CD4-positive, alpha-beta T cell (primary cell): ENCODE measurements around the gene BCAR3. TPM values are rescaled to one million over a fixed set of nuclear protein-coding genes. Genes with fewer than 3 reads are reported as not detected.

ENCODE experiments used
- ATAC-seq: fragments of 200-7000 bp; cut with Tn5 transposase; one replicate; pipeline ENCODE4 v1.10.0; 2022; ENCODE audit warnings: mild to moderate bottlenecking; ENCODE audit not compliant: poor library complexity
- CTCF ChIA-PET: fragments of 350-600 bp; sonication (Branson Sonifier 250); formaldehyde crosslinking; loops from one replicate; lab custom pipeline; 2021; ENCODE audit warnings: antibody characterized with exemption, inconsistent platforms; lab: Charles Lee
- POLR2A ChIA-PET: fragments of 350-600 bp; sonication (Branson Sonifier 250); formaldehyde crosslinking; loops from one replicate; lab custom pipeline; 2021; ENCODE audit warnings: antibody characterized with exemption, inconsistent platforms; lab: Charles Lee
- DNase-seq, 14 experiments: peaks; one replicate each; pipeline ENCODE4 v3.0.0-alpha.2; 2013 to 2020; ENCODE audit warnings: mixed read lengths in 2 of 14
- H3K27ac ChIP-seq, 2 donors: one replicate each; pipeline versions ENCODE4 v1.5.1 to v1.7.0; 2013; ENCODE audit warnings: low read length in 2 of 2, low read depth in 1 of 2, mild to moderate bottlenecking in 1 of 2
- H3K27me3 ChIP-seq, 2 experiments: 1 replicate in 1 of 2; 2 replicates in 1 of 2; pipeline versions ENCODE4 v1.6.1 to v1.7.0; 2013; ENCODE audit warnings: low read length in 2 of 2, control low read depth in 1 of 2, mild to moderate bottlenecking in 1 of 2, moderate library complexity in 1 of 2; ENCODE audit not compliant: insufficient read depth in 2 of 2, control insufficient read depth in 1 of 2
- H3K36me3 ChIP-seq: one replicate; pipeline ENCODE4 v1.6.1; 2013; ENCODE audit warnings: low read length, control low read depth; ENCODE audit not compliant: insufficient read depth
- H3K4me1 ChIP-seq: one replicate; pipeline ENCODE4 v1.6.1; 2013; ENCODE audit warnings: low read length, control low read depth; ENCODE audit not compliant: insufficient read depth
- H3K4me3 ChIP-seq: one replicate; pipeline ENCODE4 v1.5.1; 2013; ENCODE audit warnings: mild to moderate bottlenecking, low read length, moderate library complexity
- H3K9me3 ChIP-seq, 2 experiments: 1 replicate in 1 of 2; 2 replicates in 1 of 2; pipeline versions ENCODE4 v1.6.1 to v1.7.0; 2013; ENCODE audit warnings: low read length in 2 of 2, mild to moderate bottlenecking in 2 of 2, control low read depth in 1 of 2, moderate library complexity in 1 of 2; ENCODE audit not compliant: control insufficient read depth in 1 of 2, insufficient read depth in 1 of 2
- H3K27ac Mint-ChIP-seq: one replicate; pipeline ENCODE4 v1.8.0; 2020; ENCODE audit warnings: mixed read lengths
- H3K27me3 Mint-ChIP-seq: one replicate; pipeline ENCODE4 v1.8.0; 2021; ENCODE audit warnings: mixed read lengths
- H3K36me3 Mint-ChIP-seq: one replicate; pipeline ENCODE4 v1.8.0; 2021; ENCODE audit warnings: low read depth, mixed read lengths
- H3K4me1 Mint-ChIP-seq: one replicate; pipeline ENCODE4 v1.8.0; 2021; ENCODE audit warnings: low read depth, mixed read lengths
- H3K4me3 Mint-ChIP-seq: one replicate; pipeline ENCODE4 v1.8.0; 2020; ENCODE audit warnings: mild to moderate bottlenecking, mixed read lengths
- H3K9me3 Mint-ChIP-seq: one replicate; pipeline ENCODE4 v1.8.0; 2020; ENCODE audit warnings: mixed read lengths
- intact Hi-C, 2 experiments: fragments of 100-400 bp; cut with DNase I in 1 of 2; cut with micrococcal nuclease in 1 of 2; formaldehyde crosslinking; loops; one replicate each; pipeline versions ENCODE4 v1.15.1 to v1.9.0; 2023 to 2025; cut with DNase I, micrococcal nuclease
- total RNA-seq, 174 experiments: library from RNA in 2 of 174; stranded (reverse) in 2 of 174; gene quantifications; one replicate each; pipeline ENCODE4 v1.2.3 and lab custom pipeline; 2021 to 2026
- TF ChIP-seq, protein P1 (sequence below): fragments of 200-600 bp; IDR thresholded peaks from one replicate; pipeline ENCODE4 v1.8.0; 2022; ENCODE audit warnings: antibody characterized with exemption, mild to moderate bottlenecking

The BCAR3 gene
- total RNA-seq, 2 experiments from 2014 or later, result 0.47 to 0.92 TPM

GRCh38 chr1:93620172-93620840 is 61.3 kb downstream of the BCAR3 start:
- intact Hi-C loops, result loop anchor here in 1 of 2 experiments (10.0 kb wide), 2 partner anchors 1184 to 1604 kb away; no protein-coding TSS in a partner anchor
- H3K27ac ChIP-seq, result no peak overlapping the region
- no peak overlapping the region for H3K4me3 Mint-ChIP-seq
- ATAC-seq (no peak), DNase-seq (no peak)
- H3K4me1 Mint-ChIP-seq, result peaks cover 7% of the 10 kb centered on the region
- H3K9me3 ChIP-seq, result no peaks in the 10 kb centered on the region
- H3K4me1 ChIP-seq, result peaks cover 6% of the 10 kb centered on the region
- no peak overlapping the region for H3K27ac Mint-ChIP-seq
- no peaks in the 10 kb centered on the region for H3K36me3 Mint-ChIP-seq
- no peaks in the 10 kb centered on the region for H3K27me3 ChIP-seq
- ChIA-PET CTCF (no interaction called here), POLR2A (interaction anchor here (1.4 kb wide), 1 partner anchor 9 kb away, joined by 3 read pairs; no protein-coding TSS in a partner anchor)
- no peaks in the 10 kb centered on the region for H3K9me3 Mint-ChIP-seq
- no peaks in the 10 kb centered on the region for H3K27me3 Mint-ChIP-seq
- no peak overlapping the region for H3K4me3 ChIP-seq
- TF ChIP-seq, protein P1, sequence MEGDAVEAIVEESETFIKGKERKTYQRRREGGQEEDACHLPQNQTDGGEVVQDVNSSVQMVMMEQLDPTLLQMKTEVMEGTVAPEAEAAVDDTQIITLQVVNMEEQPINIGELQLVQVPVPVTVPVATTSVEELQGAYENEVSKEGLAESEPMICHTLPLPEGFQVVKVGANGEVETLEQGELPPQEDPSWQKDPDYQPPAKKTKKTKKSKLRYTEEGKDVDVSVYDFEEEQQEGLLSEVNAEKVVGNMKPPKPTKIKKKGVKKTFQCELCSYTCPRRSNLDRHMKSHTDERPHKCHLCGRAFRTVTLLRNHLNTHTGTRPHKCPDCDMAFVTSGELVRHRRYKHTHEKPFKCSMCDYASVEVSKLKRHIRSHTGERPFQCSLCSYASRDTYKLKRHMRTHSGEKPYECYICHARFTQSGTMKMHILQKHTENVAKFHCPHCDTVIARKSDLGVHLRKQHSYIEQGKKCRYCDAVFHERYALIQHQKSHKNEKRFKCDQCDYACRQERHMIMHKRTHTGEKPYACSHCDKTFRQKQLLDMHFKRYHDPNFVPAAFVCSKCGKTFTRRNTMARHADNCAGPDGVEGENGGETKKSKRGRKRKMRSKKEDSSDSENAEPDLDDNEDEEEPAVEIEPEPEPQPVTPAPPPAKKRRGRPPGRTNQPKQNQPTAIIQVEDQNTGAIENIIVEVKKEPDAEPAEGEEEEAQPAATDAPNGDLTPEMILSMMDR, result no peak
- no peaks in the 10 kb centered on the region for H3K36me3 ChIP-seq

GRCh38 chr1:93619507-93620171 is 62.0 kb downstream of the BCAR3 start:
- H3K27me3 ChIP-seq, result no peaks in the 10 kb centered on the region
- no peaks in the 10 kb centered on the region for H3K27me3 Mint-ChIP-seq
- no peaks in the 10 kb centered on the region for H3K36me3 ChIP-seq
- TF ChIP-seq, protein P1, result no peak
- H3K9me3 Mint-ChIP-seq, result no peaks in the 10 kb centered on the region
- H3K4me1 ChIP-seq, result peaks cover 10% of the 10 kb centered on the region
- ChIA-PET CTCF (interaction anchor here (1.7 kb wide), 1 partner anchor 10 kb away, joined by 3 read pairs; no protein-coding TSS in a partner anchor), POLR2A (interaction anchor here (1.4 kb wide), 1 partner anchor 10 kb away, joined by 3 read pairs; no protein-coding TSS in a partner anchor)
- intact Hi-C loops, result loop anchor here in 1 of 2 experiments (10.0 kb wide), 2 partner anchors 1185 to 1605 kb away; no protein-coding TSS in a partner anchor
- no peaks in the 10 kb centered on the region for H3K36me3 Mint-ChIP-seq
- H3K9me3 ChIP-seq, result no peaks in the 10 kb centered on the region
- no peak overlapping the region for H3K4me3 ChIP-seq
- ATAC-seq (no peak), DNase-seq (no peak)
- peaks cover 10% of the 10 kb centered on the region for H3K4me1 Mint-ChIP-seq
- no peak overlapping the region for H3K27ac Mint-ChIP-seq
- H3K27ac ChIP-seq, result no peak overlapping the region
- no peak overlapping the region for H3K4me3 Mint-ChIP-seq

DNA sequence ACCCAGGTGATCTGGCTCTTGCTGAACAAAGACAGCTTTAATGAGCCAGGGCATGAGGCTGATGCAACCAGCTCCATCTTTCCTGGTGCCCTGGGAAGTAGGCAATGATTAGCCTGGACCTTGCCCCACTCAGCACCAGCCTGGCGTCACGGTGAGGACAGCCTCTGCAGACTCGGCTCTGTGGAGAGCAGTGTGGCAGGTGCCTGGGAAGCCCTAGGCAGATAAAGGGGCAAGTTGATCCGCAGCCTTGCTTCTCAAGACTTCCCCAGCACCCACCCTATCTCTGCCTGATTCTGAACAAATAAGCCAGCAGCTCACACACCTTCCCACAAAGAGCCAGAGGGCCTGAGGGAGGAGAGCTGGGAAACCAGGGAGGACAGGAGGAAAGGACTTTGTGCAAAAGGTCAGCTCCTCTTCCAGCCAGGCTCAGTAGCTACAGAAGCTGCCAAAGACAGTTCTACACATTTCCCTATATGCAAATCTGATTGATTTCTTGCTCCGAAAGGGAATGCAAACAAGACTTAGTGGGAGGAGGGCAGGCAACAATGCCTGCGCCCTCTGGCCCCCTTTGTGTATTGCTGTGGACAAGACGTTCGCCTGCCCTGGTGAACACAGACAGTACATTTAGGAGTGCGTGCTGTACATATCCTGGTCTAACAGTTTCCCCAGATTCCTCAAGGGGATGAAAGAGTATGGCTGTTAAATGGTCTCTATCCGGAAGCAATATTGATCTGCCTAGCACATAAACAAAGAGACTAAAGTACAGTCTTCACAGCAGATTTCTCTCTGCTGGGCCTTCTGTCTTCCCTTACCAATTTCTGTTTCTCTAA is 63.8 kb downstream of the BCAR3 start:
- Mint-ChIP-seq H3K27me3 (no peaks in the 10 kb centered on the region), H3K27ac (no peak overlapping the region), H3K9me3 (no peaks in the 10 kb centered on the region), H3K4me3 (no peak overlapping the region), H3K36me3 (no peaks in the 10 kb centered on the region), H3K4me1 (peaks cover 10% of the 10 kb centered on the region)
- ATAC-seq, result no peak
- POLR2A ChIA-PET, result no interaction called here
- TF ChIP-seq, protein P1, result no peak
- no peaks in the 10 kb centered on the region for H3K27me3 ChIP-seq
- H3K4me3 ChIP-seq, result no peak overlapping the region
- peaks cover 10% of the 10 kb centered on the region for H3K4me1 ChIP-seq
- no peaks in the 10 kb centered on the region for H3K36me3 ChIP-seq
- no peaks in the 10 kb centered on the region for H3K9me3 ChIP-seq
- no peak for DNase-seq
- CTCF ChIA-PET, result interaction anchor here (1.7 kb wide), 1 partner anchor 12 kb away, joined by 3 read pairs; no protein-coding TSS in a partner anchor
- H3K27ac ChIP-seq, result no peak overlapping the region
- intact Hi-C loops, result no loop called here
